ENCODE results near the gene TMEM139. TPM values are rescaled to one million over a fixed set of nuclear protein-coding genes. Genes with fewer than 3 reads are reported as not detected.
A peak's percentile ranks its signal among the peaks of the same experiment; 100 is the strongest.

The TMEM139 gene
- total RNA-seq, 3 donors from 2014 or later, result 0.19 to 0.32 TPM; not detected in 1

DNA sequence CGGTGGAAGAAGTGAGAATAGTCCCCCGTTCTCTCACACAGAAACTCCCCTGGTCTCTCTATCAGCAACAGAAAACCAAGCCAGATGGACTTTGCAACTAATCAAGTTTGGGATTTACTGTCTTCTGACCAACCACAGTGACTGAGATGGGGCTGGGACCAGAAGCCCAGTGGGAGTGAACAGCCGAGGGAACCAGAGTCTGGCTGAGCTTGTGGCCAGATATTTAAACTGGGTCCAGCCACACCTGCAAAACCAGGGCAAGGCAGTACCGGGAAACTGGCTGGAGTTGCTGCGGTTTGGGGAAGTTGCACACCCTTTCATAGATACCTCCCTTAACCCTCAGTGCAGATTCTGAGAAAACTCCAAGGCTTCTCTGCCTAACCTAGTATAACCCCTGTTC is 15.5 kb upstream of the TMEM139 start:
- no peaks in the 10 kb centered on the region for H3K9me3 Mint-ChIP-seq
- H3K36me3 Mint-ChIP-seq (ENCODE audit: insufficient read depth), result peaks cover 30% of the 10 kb centered on the region
- DNase-seq, result no peak
- peaks cover 30% of the 10 kb centered on the region for H3K4me1 Mint-ChIP-seq (ENCODE audit: low read depth)
- no peak overlapping the region for H3K4me3 Mint-ChIP-seq
- no peaks in the 10 kb centered on the region for H3K27me3 Mint-ChIP-seq (ENCODE audit: low read depth)
- ATAC-seq, result no peak

DNA sequence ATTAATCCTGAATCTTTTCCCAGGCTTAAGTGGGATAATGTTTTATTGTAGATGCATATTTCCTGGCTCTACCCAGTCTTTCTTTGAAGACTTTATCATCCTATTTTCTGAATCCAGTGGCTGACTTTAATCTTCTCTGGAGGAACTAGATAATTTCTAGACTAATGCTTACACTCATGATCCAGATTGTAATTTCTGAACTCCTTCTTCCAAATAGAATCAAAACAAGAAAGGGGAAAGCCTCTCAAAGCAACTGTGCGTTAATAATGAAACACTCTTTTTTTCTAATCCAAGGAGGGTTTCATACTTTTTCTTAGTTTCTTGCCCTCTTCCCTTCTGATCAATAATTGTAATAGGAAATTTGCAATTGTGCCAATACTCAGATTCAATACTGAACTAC is 13.5 kb upstream of the TMEM139 start:
- no peak overlapping the region for H3K4me3 Mint-ChIP-seq
- H3K4me1 Mint-ChIP-seq (ENCODE audit: low read depth), result peaks cover 13% of the 10 kb centered on the region
- H3K27me3 Mint-ChIP-seq (ENCODE audit: low read depth), result no peaks in the 10 kb centered on the region
- DNase-seq (no peak), ATAC-seq (no peak)
- peaks cover 18% of the 10 kb centered on the region for H3K36me3 Mint-ChIP-seq (ENCODE audit: insufficient read depth)
- H3K9me3 Mint-ChIP-seq, result no peaks in the 10 kb centered on the region

DNA sequence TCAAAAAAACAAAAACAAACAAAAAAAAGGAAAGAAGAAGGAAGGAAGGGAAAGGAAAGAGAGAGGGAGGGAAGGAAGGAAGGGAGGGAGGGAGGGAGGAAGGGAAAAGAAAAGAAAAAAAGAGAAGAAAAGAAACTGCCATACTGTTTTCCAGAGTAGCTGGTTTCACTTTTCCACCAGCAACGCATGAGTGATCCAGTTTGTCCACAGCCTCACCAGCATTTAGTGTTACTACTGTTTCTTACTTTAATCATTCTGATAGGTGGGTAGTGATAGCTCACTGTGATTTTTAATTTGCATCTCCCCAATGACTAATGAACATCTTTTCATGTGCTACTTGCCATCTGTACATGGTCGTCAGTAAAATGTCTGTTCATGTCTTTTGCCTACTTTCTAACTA is 11.9 kb upstream of the TMEM139 start:
- peaks cover 7% of the 10 kb centered on the region for H3K4me1 Mint-ChIP-seq (ENCODE audit: low read depth)
- DNase-seq (no peak), ATAC-seq (no peak)
- H3K4me3 Mint-ChIP-seq, result no peak overlapping the region
- H3K36me3 Mint-ChIP-seq (ENCODE audit: insufficient read depth), result peaks cover 17% of the 10 kb centered on the region
- H3K9me3 Mint-ChIP-seq, result no peaks in the 10 kb centered on the region
- no peaks in the 10 kb centered on the region for H3K27me3 Mint-ChIP-seq (ENCODE audit: low read depth)

DNA sequence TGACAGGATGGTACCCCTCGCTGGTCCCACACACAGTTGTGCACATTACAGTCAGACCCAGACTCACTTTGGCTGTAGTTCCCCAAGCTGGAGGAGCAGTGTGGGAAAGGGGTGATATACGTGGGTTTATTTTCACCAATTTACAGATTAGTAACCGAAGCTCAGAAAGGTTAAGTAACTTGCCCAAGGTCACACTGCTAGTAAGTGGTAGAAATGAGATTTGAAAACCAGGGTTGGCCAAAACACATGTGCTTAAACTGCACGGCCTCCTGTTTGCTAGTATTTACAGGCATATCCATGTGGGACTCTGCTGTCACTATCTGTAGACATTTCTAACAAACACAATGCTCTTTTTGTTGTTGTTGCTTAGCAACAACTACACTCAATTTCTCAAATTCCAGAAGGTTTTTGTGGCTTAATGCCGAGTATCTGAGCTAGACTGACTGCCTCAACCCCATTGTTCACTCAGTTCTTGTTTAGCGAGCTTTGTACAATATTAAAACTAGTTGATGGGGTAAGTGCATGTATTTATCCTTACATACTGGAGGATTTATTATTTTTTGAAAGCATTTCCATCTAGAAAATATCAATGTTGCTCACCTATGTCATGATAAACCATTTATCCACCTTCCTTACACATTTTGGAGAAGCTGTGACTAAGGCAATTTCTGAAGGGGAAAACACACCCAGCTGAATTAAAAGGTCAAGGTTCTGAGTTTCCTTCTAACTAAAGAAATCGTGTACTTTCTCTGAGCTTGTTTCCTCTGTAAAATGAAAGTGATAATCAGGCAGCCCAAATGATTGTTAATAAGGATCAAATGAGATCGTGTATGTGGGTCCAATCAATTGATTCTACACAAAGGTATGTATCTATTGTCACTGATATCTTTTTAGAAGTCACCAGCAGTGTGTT is 5.3 kb upstream of the TMEM139 start:
- H3K9me3 Mint-ChIP-seq, result no peaks in the 10 kb centered on the region
- DNase-seq, result no peak
- H3K4me1 Mint-ChIP-seq (ENCODE audit: low read depth), result peaks cover 39% of the 10 kb centered on the region
- ATAC-seq, result peak; percentile 71 to 74
- no peaks in the 10 kb centered on the region for H3K36me3 Mint-ChIP-seq (ENCODE audit: insufficient read depth)
- H3K4me3 Mint-ChIP-seq, result peak overlapping the region; percentile 72
- H3K27me3 Mint-ChIP-seq (ENCODE audit: low read depth), result no peaks in the 10 kb centered on the region

DNA sequence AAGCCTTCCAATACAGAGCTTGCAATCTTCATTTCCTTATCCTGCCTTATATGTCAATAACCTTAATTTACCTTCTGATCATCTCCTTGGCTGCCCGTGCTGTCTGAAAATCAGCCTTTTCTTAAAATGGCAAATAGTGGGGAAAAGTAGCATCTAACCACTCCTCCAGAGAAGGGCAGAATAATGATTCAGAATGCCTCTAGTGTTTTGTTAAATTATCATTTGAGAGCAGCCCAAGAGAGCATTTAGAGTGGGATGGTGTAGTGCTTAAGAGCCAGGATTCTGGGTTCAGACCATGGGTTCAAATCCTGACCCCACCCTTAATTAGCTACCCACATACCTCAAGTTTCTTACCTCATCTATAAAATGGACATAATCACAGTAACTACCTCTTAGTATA is 4.6 kb upstream of the TMEM139 start:
- ATAC-seq (peak; percentile 38 to 46), DNase-seq (no peak)
- peaks cover 39% of the 10 kb centered on the region for H3K4me1 Mint-ChIP-seq (ENCODE audit: low read depth)
- H3K4me3 Mint-ChIP-seq, result peak overlapping the region; percentile 72
- H3K36me3 Mint-ChIP-seq (ENCODE audit: insufficient read depth), result no peaks in the 10 kb centered on the region
- H3K27me3 Mint-ChIP-seq (ENCODE audit: low read depth), result no peaks in the 10 kb centered on the region
- no peaks in the 10 kb centered on the region for H3K9me3 Mint-ChIP-seq

DNA sequence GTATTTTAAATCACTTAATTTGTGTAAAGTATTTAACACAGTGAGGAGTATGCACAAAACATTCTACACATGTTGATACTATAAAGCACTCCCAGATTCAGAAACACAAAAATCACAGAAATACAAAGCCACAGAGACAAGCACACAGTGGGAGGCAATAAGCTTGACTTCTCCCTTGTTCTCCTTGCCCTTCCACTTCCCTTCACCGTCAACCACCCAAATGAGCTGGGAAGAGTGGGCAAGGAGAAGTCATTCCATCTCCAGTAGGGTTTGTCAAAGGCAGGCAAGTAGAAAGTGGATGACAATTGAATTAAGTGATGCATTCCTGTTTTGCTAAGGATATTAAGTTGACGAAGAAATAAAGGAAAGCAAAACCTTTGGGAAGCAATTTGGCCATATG is 4.2 kb upstream of the TMEM139 start:
- Mint-ChIP-seq H3K27me3 (ENCODE audit: low read depth) (no peaks in the 10 kb centered on the region), H3K36me3 (ENCODE audit: insufficient read depth) (no peaks in the 10 kb centered on the region), H3K4me3 (peak overlapping the region; percentile 72), H3K9me3 (no peaks in the 10 kb centered on the region), H3K4me1 (ENCODE audit: low read depth) (peaks cover 41% of the 10 kb centered on the region)
- no peak for DNase-seq
- ATAC-seq, result no peak

DNA sequence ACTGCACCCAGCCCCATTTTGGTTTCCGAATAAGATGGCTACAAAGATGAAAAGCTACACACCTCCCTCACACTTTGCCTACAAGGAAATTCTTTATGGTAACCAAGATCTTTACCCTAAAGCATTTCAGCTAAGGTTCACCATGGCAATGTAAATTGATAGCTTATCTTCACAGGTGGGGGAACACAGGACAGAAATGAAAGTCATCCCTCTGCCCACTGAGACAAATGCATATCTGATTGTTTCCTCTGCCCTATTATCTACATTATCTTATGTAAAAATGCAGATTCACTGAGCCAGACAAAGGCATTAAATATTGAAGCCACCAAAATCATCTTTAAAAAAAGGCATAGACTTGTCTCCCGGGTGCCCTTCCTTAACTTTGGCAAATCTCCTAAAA is 3.2 kb upstream of the TMEM139 start:
- DNase-seq (no peak), ATAC-seq (no peak)
- Mint-ChIP-seq H3K4me3 (no peak overlapping the region), H3K27me3 (ENCODE audit: low read depth) (no peaks in the 10 kb centered on the region), H3K36me3 (ENCODE audit: insufficient read depth) (no peaks in the 10 kb centered on the region), H3K9me3 (no peaks in the 10 kb centered on the region), H3K4me1 (ENCODE audit: low read depth) (peaks cover 41% of the 10 kb centered on the region)

DNA sequence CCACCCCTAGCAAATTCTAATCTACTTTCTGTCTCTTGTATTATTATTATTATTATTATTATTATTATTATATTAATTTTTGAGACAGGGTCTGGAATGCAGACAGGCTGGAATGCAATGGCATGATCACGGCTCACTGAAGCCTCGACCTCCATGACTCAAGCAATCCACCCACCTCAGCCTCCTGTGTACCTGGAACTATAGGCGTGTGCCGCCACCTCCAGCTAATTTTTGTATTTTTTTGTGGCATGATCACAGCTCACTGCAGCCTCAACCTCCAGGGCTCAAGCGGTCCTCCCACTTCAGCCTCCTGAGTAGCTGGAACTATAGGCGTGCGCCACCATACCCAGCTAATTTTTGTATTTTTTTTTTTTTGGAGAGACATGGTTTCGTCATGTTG is 2.6 kb upstream of the TMEM139 start:
- Mint-ChIP-seq H3K4me1 (ENCODE audit: low read depth) (peaks cover 44% of the 10 kb centered on the region), H3K9me3 (no peaks in the 10 kb centered on the region)

DNA sequence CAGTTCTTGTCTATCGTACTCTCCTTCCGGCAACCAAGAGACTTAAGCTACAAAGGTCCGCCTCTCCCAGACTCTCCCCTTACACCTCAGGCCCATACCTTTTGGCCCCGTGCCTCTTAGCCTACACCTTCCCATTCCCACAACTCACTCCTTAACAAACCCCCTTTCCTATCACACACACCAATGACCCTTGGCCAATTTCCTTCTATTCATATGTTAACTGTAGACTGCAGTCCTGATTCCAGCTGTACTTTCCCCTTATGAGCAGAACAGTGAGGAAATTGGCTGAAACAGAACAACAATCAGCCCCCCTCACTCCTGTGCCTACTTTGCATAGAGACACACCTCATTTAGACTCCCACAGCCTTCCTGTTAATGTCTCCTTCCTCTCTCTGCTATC is 1.4 kb upstream of the TMEM139 start:
- DNase-seq, result no peak
- H3K9me3 Mint-ChIP-seq, result no peaks in the 10 kb centered on the region
- no peak overlapping the region for H3K4me3 Mint-ChIP-seq
- peaks cover 3% of the 10 kb centered on the region for H3K36me3 Mint-ChIP-seq (ENCODE audit: insufficient read depth)
- no peak for ATAC-seq
- no peaks in the 10 kb centered on the region for H3K27me3 Mint-ChIP-seq (ENCODE audit: low read depth)
- peaks cover 52% of the 10 kb centered on the region for H3K4me1 Mint-ChIP-seq (ENCODE audit: low read depth)

More for the DNA sequence above, 2.6 kb upstream of the TMEM139 start:
- Mint-ChIP-seq H3K36me3 (ENCODE audit: insufficient read depth) (no peaks in the 10 kb centered on the region), H3K4me3 (no peak overlapping the region), H3K27me3 (ENCODE audit: low read depth) (no peaks in the 10 kb centered on the region)
- no peak for ATAC-seq
- DNase-seq, result no peak

DNA sequence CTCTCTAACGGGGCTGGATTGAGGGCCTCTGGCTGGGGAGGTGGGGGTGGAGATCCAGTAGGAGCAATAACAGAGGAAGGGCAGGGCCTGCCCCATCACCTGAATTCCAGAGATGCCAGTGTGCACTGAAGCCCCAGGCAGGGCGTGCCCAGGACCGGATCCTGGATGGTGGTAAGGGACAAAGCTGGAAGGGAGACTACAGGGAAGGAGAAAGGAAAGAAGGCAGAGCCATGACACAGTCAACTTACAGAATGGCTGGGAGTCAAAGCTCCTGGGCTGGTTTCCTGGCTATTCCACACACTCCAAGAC is 666 bp downstream of the TMEM139 start:
- H3K27me3 Mint-ChIP-seq (ENCODE audit: low read depth), result no peaks in the 10 kb centered on the region
- H3K4me3 Mint-ChIP-seq, result no peak overlapping the region
- peaks cover 6% of the 10 kb centered on the region for H3K36me3 Mint-ChIP-seq (ENCODE audit: insufficient read depth)
- ATAC-seq (no peak), DNase-seq (no peak)
- no peaks in the 10 kb centered on the region for H3K9me3 Mint-ChIP-seq
- H3K4me1 Mint-ChIP-seq (ENCODE audit: low read depth), result peaks cover 48% of the 10 kb centered on the region

DNA sequence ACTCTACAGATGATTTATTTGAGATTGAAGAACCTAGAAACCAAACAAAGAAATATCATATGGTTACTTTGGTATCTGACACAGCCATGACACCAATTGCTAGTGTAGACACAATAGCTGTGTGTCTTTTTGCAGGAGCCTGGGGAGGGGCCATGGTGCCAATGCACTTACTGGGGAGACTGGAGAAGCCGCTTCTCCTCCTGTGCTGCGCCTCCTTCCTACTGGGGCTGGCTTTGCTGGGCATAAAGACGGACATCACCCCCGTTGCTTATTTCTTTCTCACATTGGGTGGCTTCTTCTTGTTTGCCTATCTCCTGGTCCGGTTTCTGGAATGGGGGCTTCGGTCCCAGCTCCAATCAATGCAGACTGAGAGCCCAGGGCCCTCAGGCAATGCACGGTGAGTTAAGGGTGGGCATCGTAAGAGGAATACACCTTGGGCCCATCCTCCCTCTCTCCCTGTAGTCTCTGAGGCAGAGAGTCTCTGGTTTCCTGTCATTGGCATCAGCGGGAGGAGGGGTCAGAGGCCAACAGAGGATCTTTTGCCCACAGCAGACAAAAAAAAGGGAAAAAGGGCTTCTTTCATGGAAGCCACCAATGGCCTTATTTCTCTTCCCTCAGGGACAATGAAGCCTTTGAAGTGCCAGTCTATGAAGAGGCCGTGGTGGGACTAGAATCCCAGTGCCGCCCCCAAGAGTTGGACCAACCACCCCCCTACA is 1.2 kb downstream of the TMEM139 start:
- no peak overlapping the region for H3K4me3 Mint-ChIP-seq
- DNase-seq, result no peak
- no peaks in the 10 kb centered on the region for H3K27me3 Mint-ChIP-seq (ENCODE audit: low read depth)
- no peaks in the 10 kb centered on the region for H3K9me3 Mint-ChIP-seq
- no peak for ATAC-seq
- H3K4me1 Mint-ChIP-seq (ENCODE audit: low read depth), result peaks cover 48% of the 10 kb centered on the region
- H3K36me3 Mint-ChIP-seq (ENCODE audit: insufficient read depth), result peaks cover 6% of the 10 kb centered on the region

DNA sequence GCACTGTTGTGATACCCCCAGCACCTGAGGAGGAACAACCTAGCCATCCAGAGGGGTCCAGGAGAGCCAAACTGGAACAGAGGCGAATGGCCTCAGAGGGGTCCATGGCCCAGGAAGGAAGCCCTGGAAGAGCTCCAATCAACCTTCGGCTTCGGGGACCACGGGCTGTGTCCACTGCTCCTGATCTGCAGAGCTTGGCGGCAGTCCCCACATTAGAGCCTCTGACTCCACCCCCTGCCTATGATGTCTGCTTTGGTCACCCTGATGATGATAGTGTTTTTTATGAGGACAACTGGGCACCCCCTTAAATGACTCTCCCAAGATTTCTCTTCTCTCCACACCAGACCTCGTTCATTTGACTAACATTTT is 1.7 kb downstream of the TMEM139 start:
- no peaks in the 10 kb centered on the region for H3K27me3 Mint-ChIP-seq (ENCODE audit: low read depth)
- H3K9me3 Mint-ChIP-seq, result no peaks in the 10 kb centered on the region
- peaks cover 10% of the 10 kb centered on the region for H3K36me3 Mint-ChIP-seq (ENCODE audit: insufficient read depth)
- H3K4me3 Mint-ChIP-seq, result peak overlapping the region; percentile 12
- H3K4me1 Mint-ChIP-seq (ENCODE audit: low read depth), result peaks cover 52% of the 10 kb centered on the region
- ATAC-seq, result no peak
- DNase-seq, result no peak

DNA sequence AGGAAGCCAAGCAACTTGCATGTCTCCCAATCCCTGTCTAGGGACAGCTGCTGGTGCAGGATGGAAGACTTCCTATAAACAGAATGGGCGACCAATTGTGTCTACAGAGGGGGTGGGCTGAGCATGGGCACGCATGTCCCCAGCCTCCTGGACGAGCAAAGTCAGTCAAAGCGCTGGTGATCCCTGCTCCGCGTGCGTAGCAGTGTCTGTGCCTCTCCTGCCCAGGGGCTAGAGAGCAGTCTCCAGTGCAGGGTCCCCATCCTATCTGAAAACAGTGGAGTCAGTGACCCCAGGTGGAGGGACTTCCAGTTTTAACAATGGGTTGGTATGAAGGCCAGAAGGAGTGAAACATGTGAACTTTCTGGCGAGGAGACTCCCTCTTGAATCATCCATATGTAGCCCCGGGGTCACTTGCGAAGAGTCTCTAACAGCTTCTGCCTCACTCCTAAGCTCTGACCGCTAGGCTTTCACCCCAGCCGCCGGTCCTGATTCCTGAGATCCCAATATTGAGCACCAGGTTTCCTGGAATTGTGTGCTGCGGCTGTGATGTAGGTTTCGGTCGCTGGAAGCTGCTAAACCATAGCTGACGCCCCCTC is 2.7 kb downstream of the TMEM139 start:
- no peak for DNase-seq
- peaks cover 16% of the 10 kb centered on the region for H3K36me3 Mint-ChIP-seq (ENCODE audit: insufficient read depth)

DNA sequence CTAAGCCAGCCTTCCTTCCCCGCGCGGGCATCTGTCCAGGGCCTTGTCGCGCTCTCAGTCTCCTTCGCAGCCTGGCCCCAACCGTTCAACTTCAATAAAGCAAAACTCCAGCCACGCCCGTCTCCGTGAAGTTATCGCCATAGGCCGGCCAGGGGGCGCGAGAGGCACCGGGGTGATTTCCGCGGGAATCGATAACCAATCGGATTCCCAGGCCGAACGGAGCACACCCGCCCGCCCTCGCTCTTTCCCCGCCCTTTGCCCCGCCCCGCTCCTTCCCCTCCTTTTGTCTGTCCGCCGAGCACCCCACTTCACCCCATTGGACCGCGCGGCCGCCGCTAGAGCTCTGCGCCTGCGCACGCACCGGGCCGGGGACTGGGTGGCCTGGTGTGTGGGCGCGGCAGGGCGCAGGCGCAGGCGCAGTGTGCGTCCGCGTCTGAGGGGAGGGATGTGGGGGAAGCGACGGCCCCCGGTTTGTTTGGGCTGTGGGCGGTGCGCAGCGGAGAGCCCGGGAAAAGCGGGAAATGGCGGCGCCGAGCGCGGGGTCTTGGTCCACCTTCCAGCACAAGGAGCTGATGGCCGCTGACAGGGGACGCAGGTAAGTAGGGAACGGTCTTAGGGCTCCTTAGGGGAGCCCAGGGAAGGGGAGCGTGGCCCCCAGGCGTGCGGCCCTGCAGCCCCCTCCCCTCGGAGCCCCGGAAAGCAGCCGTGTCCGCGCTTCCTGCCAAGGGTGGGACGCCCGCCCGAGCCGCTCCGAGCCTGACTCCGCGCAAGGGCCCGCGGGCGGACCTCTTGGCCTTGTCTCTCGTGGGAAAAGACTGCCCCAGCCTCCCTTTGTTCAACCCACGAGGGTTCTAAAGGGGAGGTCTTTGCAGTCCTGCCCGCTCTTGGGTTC is 3.4 kb downstream of the TMEM139 start, which contains the start of gene CASP2:
TSS of gene CASP2 (plus strand) at position 417 of the 892 bp plus-strand sequence. CDS start at position 522, 105 bp downstream.
- Mint-ChIP-seq H3K4me1 (ENCODE audit: low read depth) (peaks cover 56% of the 10 kb centered on the region), H3K27me3 (ENCODE audit: low read depth) (no peaks in the 10 kb centered on the region), H3K9me3 (no peaks in the 10 kb centered on the region), H3K4me3 (peak within 1 kb of the TSS; percentile 89), H3K36me3 (ENCODE audit: insufficient read depth) (peaks cover 16% of the 10 kb centered on the region)
- ATAC-seq (peak; percentile 95), DNase-seq (peak; percentile 99)

More for the DNA sequence above, 2.7 kb downstream of the TMEM139 start:
- peak overlapping the region; percentile 89 for H3K4me3 Mint-ChIP-seq
- no peak for ATAC-seq
- no peaks in the 10 kb centered on the region for H3K9me3 Mint-ChIP-seq
- H3K27me3 Mint-ChIP-seq (ENCODE audit: low read depth), result no peaks in the 10 kb centered on the region
- H3K4me1 Mint-ChIP-seq (ENCODE audit: low read depth), result peaks cover 56% of the 10 kb centered on the region
